Thyroid gland (tissue), 4 donors: ENCODE data around the gene PLN.

Experiments
- POLR2A ChIP-seq, 2 donors: fragments of 450-650 bp; IDR thresholded peaks; one replicate each; pipeline ENCODE4 v1.6.1; 2017; ENCODE audit warnings: antibody characterized with exemption in 2 of 2, mild to moderate bottlenecking in 2 of 2, moderate library complexity in 1 of 2
- TF ChIP-seq, protein P1 (sequence below), 6 experiments: fragments of 200-600 bp in 3 of 6; fragments of 450-650 bp in 3 of 6; sonication (generic) in 3 of 6; IDR thresholded peaks; one replicate each; pipeline ENCODE4 v1.5.1; 2016 to 2019; ENCODE audit warnings: antibody characterized with exemption in 6 of 6, mild to moderate bottlenecking in 2 of 6, inconsistent platforms in 1 of 6, moderate library complexity in 1 of 6

GRCh38 chr6:118596774-118597320 lies 48.8 kb downstream of the PLN start:
- TF ChIP-seq, protein P1, sequence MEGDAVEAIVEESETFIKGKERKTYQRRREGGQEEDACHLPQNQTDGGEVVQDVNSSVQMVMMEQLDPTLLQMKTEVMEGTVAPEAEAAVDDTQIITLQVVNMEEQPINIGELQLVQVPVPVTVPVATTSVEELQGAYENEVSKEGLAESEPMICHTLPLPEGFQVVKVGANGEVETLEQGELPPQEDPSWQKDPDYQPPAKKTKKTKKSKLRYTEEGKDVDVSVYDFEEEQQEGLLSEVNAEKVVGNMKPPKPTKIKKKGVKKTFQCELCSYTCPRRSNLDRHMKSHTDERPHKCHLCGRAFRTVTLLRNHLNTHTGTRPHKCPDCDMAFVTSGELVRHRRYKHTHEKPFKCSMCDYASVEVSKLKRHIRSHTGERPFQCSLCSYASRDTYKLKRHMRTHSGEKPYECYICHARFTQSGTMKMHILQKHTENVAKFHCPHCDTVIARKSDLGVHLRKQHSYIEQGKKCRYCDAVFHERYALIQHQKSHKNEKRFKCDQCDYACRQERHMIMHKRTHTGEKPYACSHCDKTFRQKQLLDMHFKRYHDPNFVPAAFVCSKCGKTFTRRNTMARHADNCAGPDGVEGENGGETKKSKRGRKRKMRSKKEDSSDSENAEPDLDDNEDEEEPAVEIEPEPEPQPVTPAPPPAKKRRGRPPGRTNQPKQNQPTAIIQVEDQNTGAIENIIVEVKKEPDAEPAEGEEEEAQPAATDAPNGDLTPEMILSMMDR (IDR thresholded peaks at IDR 0.05) = no peak
- no peak for TF ChIP-seq POLR2A (IDR thresholded peaks at IDR 0.05)
